ENCODE data around the gene CORO7.

The CORO7 gene

GRCh38 chr16:4359914-4360313 lies 56.5 kb downstream of the CORO7 start:
- ChIA-PET CTCF (interaction anchor here (0.9 to 5.3 kb wide), 15 partner anchors 9 to 106 kb away, joined by 3 to 317 read pairs (median 12); partner anchors contain the start of genes PAM16 and VASN), POLR2A (interaction anchor here (1.3 kb wide), 1 partner anchor 11 kb away, joined by 5 read pairs; no protein-coding TSS in a partner anchor)
- H3K4me3 ChIP-seq (ENCODE audit: low read depth, low read length) = no peak overlapping the region
- no peak for DNase-seq (ENCODE audit: low read depth, low spot score)
- no peak for TF ChIP-seq CTCF (IDR thresholded peaks at IDR 0.05; ENCODE audit: insufficient read depth, low read length, missing control alignments)

GRCh38 chr16:4358831-4359561 lies 57.4 kb downstream of the CORO7 start:
- CTCF ChIA-PET = interaction anchor here (0.5 to 5.3 kb wide), 21 partner anchors 8 to 163 kb away, joined by 3 to 317 read pairs (median 7); partner anchors contain the start of genes PAM16 and VASN
- DNase-seq (ENCODE audit: low read depth, low spot score) = no peak
- H3K4me3 ChIP-seq (ENCODE audit: low read depth, low read length) = no peak overlapping the region
- peak; percentile 95 for TF ChIP-seq CTCF (IDR thresholded peaks at IDR 0.05; ENCODE audit: insufficient read depth, low read length, missing control alignments)
- POLR2A ChIA-PET = interaction anchor here (0.6 to 1.3 kb wide), 2 partner anchors 12 to 507 kb away, joined by 3 to 5 read pairs; no protein-coding TSS in a partner anchor

GRCh38 chr16:4358236-4358635 lies 58.2 kb downstream of the CORO7 start:
- POLR2A ChIA-PET = no interaction called here
- TF ChIP-seq CTCF (IDR thresholded peaks at IDR 0.05; ENCODE audit: insufficient read depth, low read length, missing control alignments) = no peak
- H3K4me3 ChIP-seq (ENCODE audit: low read depth, low read length) = no peak overlapping the region
- CTCF ChIA-PET = interaction anchor here (0.8 to 5.3 kb wide), 12 partner anchors 11 to 99 kb away, joined by 3 to 317 read pairs (median 10); partner anchors contain the start of gene VASN
- DNase-seq (ENCODE audit: low read depth, low spot score) = no peak

GRCh38 chr16:4356820-4357219 lies 59.6 kb downstream of the CORO7 start:
- TF ChIP-seq CTCF (IDR thresholded peaks at IDR 0.05; ENCODE audit: insufficient read depth, low read length, missing control alignments) = no peak
- DNase-seq (ENCODE audit: low read depth, low spot score) = no peak
- CTCF ChIA-PET = interaction anchor here (1.1 to 12.9 kb wide), 2 partner anchors 37 to 46 kb away, joined by 3 to 213 read pairs; no protein-coding TSS in a partner anchor
- no peak overlapping the region for H3K4me3 ChIP-seq (ENCODE audit: low read depth, low read length)
- POLR2A ChIA-PET = no interaction called here

- ChIA-PET CTCF (interaction anchor here (1.0 to 12.9 kb wide), 2 partner anchors 15 to 48 kb away, joined by 4 to 213 read pairs; no protein-coding TSS in a partner anchor), POLR2A (no interaction called here)
- H3K4me3 ChIP-seq (ENCODE audit: low read depth, low read length) = no peak overlapping the region
- no peak for DNase-seq (ENCODE audit: low read depth, low spot score)
- TF ChIP-seq CTCF (IDR thresholded peaks at IDR 0.05; ENCODE audit: insufficient read depth, low read length, missing control alignments) = no peak
Measured at GRCh38 chr16:4354512-4355409, 61.6 kb downstream of the CORO7 start.

Measured in AG04449 (cell line).